Spleen (tissue), 11 donors: Measurements from ENCODE around the gene PLD2. TPM values are rescaled to one million over a fixed set of nuclear protein-coding genes. Genes with fewer than 3 reads are reported as not detected.

Source experiments
- DNase-seq: peaks from one replicate; pipeline ENCODE4 v3.0.0-alpha.2; 2020
- H3K27ac ChIP-seq, 8 donors: fragments of 200-600 bp; sonication (generic) in 7 of 8; 1 replicate in 4 of 8; 2 replicates in 4 of 8; pipeline versions ENCODE4 v1.5.0 to v1.8.0; 2016 to 2021; ENCODE audit warnings: inconsistent platforms in 4 of 8, mild to moderate bottlenecking in 4 of 8, moderate library complexity in 1 of 8
- H3K27me3 ChIP-seq, 7 donors: fragments of 200-600 bp; sonication (generic) in 6 of 7; replicated peaks in 1 of 7; 1 replicate in 4 of 7; 2 replicates in 3 of 7; pipeline versions ENCODE4 v1.5.0 to v1.8.0; 2016 to 2021; ENCODE audit warnings: inconsistent platforms in 3 of 7, mild to moderate bottlenecking in 1 of 7
- H3K36me3 ChIP-seq, 6 donors: fragments of 200-600 bp; sonication (generic) in 5 of 6; 1 replicate in 4 of 6; 2 replicates in 2 of 6; pipeline versions ENCODE4 v1.5.0 to v1.8.0; 2016 to 2021; ENCODE audit warnings: inconsistent platforms in 2 of 6
- H3K4me1 ChIP-seq, 6 donors: fragments of 200-600 bp; sonication (generic) in 5 of 6; 1 replicate in 3 of 6; 2 replicates in 3 of 6; pipeline versions ENCODE4 v1.5.0 to v1.8.0; 2016 to 2021; ENCODE audit warnings: inconsistent platforms in 3 of 6
- H3K4me3 ChIP-seq, 8 donors: fragments of 200-600 bp; sonication (generic) in 7 of 8; 1 replicate in 4 of 8; 2 replicates in 4 of 8; pipeline versions ENCODE4 v1.5.0 to v1.8.0; 2016 to 2021; ENCODE audit warnings: inconsistent platforms in 4 of 8, mild to moderate bottlenecking in 4 of 8, moderate library complexity in 2 of 8
- H3K9me3 ChIP-seq, 8 donors: fragments of 200-600 bp; sonication (generic) in 7 of 8; 1 replicate in 4 of 8; 2 replicates in 4 of 8; pipeline versions ENCODE4 v1.5.0 to v1.8.0; 2016 to 2021; ENCODE audit warnings: inconsistent platforms in 4 of 8
- POLR2A ChIP-seq, 3 donors: fragments of 450-650 bp; IDR thresholded peaks; one replicate each; pipeline ENCODE4 v1.5.1; 2017; ENCODE audit warnings: antibody characterized with exemption in 3 of 3, mild to moderate bottlenecking in 1 of 3
- POLR2AphosphoS5 ChIP-seq, 3 donors: sonication (generic); formaldehyde crosslinking; IDR thresholded peaks; one replicate each; pipeline ENCODE4 v1.5.1; 2017; ENCODE audit warnings: antibody characterized with exemption in 3 of 3
- WGBS, 5 donors: extraction: QIAGEN DNeasy Blood & Tissue Kit in 3 of 5; methylation state at CpG; one replicate each; pipeline versions ENCODE4 v1.1.5 to v1.1.7; 2013 to 2018; 5-methylcytosine and 5-hydroxymethylcytosine counted together
- intact Hi-C: fragments of 100-400 bp; cut with DNase I; formaldehyde crosslinking; loops from one replicate; pipeline ENCODE4 v1.15.0; 2023; ENCODE audit warnings: low total_unique reads
- polyA plus RNA-seq, 3 donors: library from polyadenylated mRNA; stranded (reverse); fragments of 200-250 nt; gene quantifications; one replicate each; pipeline ENCODE4 v1.2.1, GENCODE V29; 2013
- total RNA-seq, 7 donors: library from RNA; depleted of rRNA in 3 of 7; stranded (reverse); fragments of >200 nt in 3 of 7; fragmentation: NEBNext Ultra II Directional in 4 of 7; extraction: Animal tissue kit (Norgen Biotek cat#: 25700) in 4 of 7; gene quantifications; one replicate each; pipeline versions ENCODE4 v1.1.0 to v1.2.1, GENCODE V29; 2016 to 2021
- TF ChIP-seq, protein P1 (sequence below), 11 experiments: fragments of 200-600 bp in 7 of 11; fragments of 450-650 bp in 4 of 11; sonication (generic) in 4 of 11; IDR thresholded peaks in 8 of 11; conservative IDR thresholded peaks in 3 of 11; 1 replicate in 7 of 11; 2 replicates in 4 of 11; pipeline versions ENCODE4 v1.4.0 to v1.8.0; 2016 to 2021; ENCODE audit warnings: antibody characterized with exemption in 11 of 11, inconsistent platforms in 4 of 11, mild to moderate bottlenecking in 1 of 11
- donor health status: healthy with polysubstance abuse.
- donor health status: DM: no; HTN: no; CAD: no; lungs with moderate emphysema.
- donor health status: DM: no; HTN: no; CAD: no.
- donor health status: Bipolar disorder and iron deficiency.
- donor health status: healthy.
- donor health status: DM: no; HTN: no; CAD: no.
- donor health status: DM: yes; HTN: yes; CAD: no.

The PLD2 gene
- total and polyA plus RNA-seq, 10 donors, result 6.0 to 42.0 (median 26.1) TPM

DNA sequence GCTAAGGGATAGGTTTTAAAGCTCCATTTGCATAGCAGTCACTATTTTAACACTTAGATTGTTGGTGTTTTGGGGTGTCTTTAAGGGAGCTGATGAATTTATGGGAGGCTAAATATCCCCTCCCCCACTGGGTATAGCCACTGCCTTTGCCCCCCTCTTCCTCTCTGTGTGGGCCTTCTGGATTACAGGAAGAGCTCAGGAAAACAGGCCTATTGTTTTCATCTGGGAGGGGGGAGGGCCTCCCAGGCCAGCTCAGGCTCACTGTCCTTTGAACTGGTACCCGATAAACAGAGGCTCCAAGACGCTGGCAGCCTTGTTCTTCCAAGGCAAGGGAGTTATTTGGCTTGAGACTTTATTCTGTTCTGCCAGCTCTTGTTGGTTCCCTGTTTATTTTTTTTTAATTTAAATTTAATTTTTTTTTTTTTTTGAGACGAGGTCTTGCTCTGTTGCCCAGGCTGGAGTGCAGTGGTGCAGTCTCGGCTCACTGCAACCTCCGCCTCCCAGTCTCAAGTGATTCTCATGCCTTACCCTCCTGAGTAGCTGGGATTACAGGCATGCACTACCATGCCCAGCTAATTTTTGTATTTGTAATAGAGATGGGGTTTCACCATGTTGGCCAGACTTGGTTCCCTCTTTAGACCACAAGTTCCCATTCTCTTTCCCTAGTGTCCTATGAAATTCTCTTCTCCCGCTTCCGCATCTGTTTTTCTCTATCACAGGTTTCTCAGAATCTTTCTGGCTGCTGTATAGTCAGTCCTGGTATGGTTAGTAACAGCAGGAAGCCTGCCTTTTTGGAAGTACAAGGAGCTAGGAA is 51.3 kb downstream of the PLD2 start:
- 61 to 81% (median 67%) methylated on average over 7 of the region's 7 CpGs for WGBS, 5 donors
- TF ChIP-seq POLR2A (IDR thresholded peaks at IDR 0.05), result no peak
- TF ChIP-seq, protein P1, sequence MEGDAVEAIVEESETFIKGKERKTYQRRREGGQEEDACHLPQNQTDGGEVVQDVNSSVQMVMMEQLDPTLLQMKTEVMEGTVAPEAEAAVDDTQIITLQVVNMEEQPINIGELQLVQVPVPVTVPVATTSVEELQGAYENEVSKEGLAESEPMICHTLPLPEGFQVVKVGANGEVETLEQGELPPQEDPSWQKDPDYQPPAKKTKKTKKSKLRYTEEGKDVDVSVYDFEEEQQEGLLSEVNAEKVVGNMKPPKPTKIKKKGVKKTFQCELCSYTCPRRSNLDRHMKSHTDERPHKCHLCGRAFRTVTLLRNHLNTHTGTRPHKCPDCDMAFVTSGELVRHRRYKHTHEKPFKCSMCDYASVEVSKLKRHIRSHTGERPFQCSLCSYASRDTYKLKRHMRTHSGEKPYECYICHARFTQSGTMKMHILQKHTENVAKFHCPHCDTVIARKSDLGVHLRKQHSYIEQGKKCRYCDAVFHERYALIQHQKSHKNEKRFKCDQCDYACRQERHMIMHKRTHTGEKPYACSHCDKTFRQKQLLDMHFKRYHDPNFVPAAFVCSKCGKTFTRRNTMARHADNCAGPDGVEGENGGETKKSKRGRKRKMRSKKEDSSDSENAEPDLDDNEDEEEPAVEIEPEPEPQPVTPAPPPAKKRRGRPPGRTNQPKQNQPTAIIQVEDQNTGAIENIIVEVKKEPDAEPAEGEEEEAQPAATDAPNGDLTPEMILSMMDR (IDR thresholded peaks at IDR 0.05 in 8 of 11, conservative IDR thresholded peaks at IDR 0.05 in 3 of 11), result no peak
- peak in 1 of 3 donors; percentile 19 for TF ChIP-seq POLR2AphosphoS5 (IDR thresholded peaks at IDR 0.05)
- no peaks in the 10 kb centered on the region for H3K27me3 ChIP-seq
- no peak overlapping the region for H3K4me3 ChIP-seq
- no peak for DNase-seq
- no peaks in the 10 kb centered on the region for H3K9me3 ChIP-seq
- peak overlapping the region in 7 of 8 donors; percentile 51 to 76 (median 71) for H3K27ac ChIP-seq
- H3K36me3 ChIP-seq, result peaks cover 0 to 51% (median 6%) of the 10 kb centered on the region in 6 donors
- H3K4me1 ChIP-seq, result peaks cover 7 to 61% (median 36%) of the 10 kb centered on the region in 6 donors
- intact Hi-C loops, result no loop called here

DNA sequence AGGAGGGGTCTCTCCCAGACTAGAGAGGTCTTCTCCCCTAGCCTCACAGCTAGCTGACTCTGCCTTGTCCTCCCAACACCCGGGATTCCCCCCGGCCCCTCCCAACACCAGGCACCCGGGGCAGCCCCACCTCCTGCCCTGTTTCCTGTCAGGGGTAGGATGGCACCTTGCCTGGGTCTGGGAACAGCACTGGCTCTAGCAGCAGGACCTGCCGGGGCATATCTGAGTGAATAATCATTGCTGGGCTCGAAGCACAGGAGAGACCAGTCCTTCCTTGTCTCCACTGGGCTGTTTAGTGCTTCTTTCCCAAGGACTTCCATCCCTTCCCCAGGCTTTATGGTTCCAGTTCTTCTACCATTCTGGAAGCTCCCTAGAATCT is 51.9 kb downstream of the PLD2 start:
- peak overlapping the region in 1 of 8 donors; percentile 13 for H3K4me3 ChIP-seq
- intact Hi-C loops, result no loop called here
- 28 to 53% (median 40%) methylated on average over 5 of the region's 5 CpGs for WGBS, 5 donors
- H3K36me3 ChIP-seq, result peaks cover 0 to 48% (median 6%) of the 10 kb centered on the region in 6 donors
- no peaks in the 10 kb centered on the region for H3K27me3 ChIP-seq
- peak overlapping the region in 7 of 8 donors; percentile 51 to 76 (median 71) for H3K27ac ChIP-seq
- peaks cover 7 to 62% (median 36%) of the 10 kb centered on the region in 6 donors for H3K4me1 ChIP-seq
- H3K9me3 ChIP-seq, result no peaks in the 10 kb centered on the region
- TF ChIP-seq, protein P1 (IDR thresholded peaks at IDR 0.05 in 8 of 11, conservative IDR thresholded peaks at IDR 0.05 in 3 of 11), result no peak
- TF ChIP-seq POLR2AphosphoS5 (IDR thresholded peaks at IDR 0.05), result peak; percentile 5 to 64 (median 20)
- DNase-seq, result no peak

DNA sequence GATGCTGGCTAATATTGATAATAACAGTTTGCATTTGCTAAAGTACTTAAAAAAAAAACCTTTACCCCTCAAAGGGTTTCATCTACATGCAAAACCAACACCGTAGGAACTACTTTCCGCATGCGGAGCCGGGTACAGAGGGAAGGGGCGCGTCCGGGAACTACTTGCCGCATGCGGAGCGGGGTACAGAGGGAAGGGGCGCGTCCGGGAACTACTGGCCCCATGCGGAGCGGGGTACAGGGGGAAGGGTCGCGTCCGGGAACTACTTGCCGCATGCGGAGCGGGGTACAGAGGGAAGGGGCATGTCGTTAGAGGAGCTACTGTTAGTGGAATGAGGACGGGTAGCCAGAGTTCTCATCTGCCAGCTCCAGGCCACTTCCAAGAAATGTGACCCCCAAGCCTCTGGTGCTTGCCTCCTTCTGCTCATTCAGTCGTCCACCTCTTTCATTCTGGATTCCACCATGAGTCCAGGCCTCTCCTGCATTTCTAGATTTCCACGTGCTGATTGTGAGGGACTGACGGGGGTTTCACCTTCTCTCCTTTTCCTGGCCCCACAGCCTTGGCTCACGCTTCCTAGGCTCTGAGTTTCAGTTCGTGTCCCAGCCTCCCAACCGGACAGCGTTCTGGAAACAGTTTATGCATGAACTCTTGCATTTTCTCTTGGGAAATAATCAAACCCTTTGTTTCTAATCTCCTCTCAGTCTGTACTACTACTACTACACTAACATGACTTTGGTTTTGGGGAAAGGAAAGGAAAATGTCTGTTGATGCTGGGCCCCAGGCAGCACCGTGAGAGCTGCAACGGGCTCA is 53.1 kb downstream of the PLD2 start:
- H3K4me3 ChIP-seq, result no peak overlapping the region
- H3K4me1 ChIP-seq, result peaks cover 7 to 62% (median 36%) of the 10 kb centered on the region in 6 donors
- H3K27ac ChIP-seq, result peak overlapping the region in 2 of 8 donors; percentile 30 to 69
- 86 to 94% (median 88%) methylated on average over 32 of the region's 32 CpGs for WGBS, 5 donors
- DNase-seq, result no peak
- intact Hi-C loops, result no loop called here
- no peaks in the 10 kb centered on the region for H3K9me3 ChIP-seq
- H3K27me3 ChIP-seq, result no peaks in the 10 kb centered on the region
- H3K36me3 ChIP-seq, result peaks cover 0 to 37% (median 6%) of the 10 kb centered on the region in 6 donors
- TF ChIP-seq POLR2A (IDR thresholded peaks at IDR 0.05) (no peak), POLR2AphosphoS5 (IDR thresholded peaks at IDR 0.05) (no peak)
- TF ChIP-seq, protein P1 (IDR thresholded peaks at IDR 0.05 in 8 of 11, conservative IDR thresholded peaks at IDR 0.05 in 3 of 11), result no peak
